ENCODE data around the gene LCN10. TPM values are rescaled to one million over a fixed set of nuclear protein-coding genes. Genes with fewer than 3 reads are reported as not detected.

LCN10 gene
- total RNA-seq, 2 donors from 2014 or later: 0.91 to 1.1 TPM

GRCh38 chr9:136784997-136785361 is 42.2 kb upstream of the LCN10 start:
- DNase-seq: no peak
- H3K9me3 Mint-ChIP-seq: no peaks in the 10 kb centered on the region
- H3K27me3 Mint-ChIP-seq (ENCODE audit: insufficient read depth): peaks cover 4% of the 10 kb centered on the region
- no peak overlapping the region for H3K4me3 Mint-ChIP-seq
- WGBS, 2 experiments (ENCODE audit: insufficient coverage in 1 of 2, insufficient read length in 1 of 2): 86 to 94% methylated on average over 2 to 6 of the region's 6 CpGs
- Histone ChIP-seq H3K27me3 (ENCODE audit: control insufficient read depth, insufficient read depth, low read length, poor library complexity, severe bottlenecking) (no peaks in the 10 kb centered on the region), H3K9me3 (ENCODE audit: control insufficient read depth, low read length) (no peaks in the 10 kb centered on the region), H3K36me3 (ENCODE audit: control insufficient read depth, insufficient read depth, low read length) (no peaks in the 10 kb centered on the region), H3K4me1 (ENCODE audit: control insufficient read depth, insufficient read depth, low read length) (peaks cover 10% of the 10 kb centered on the region), H3K27ac (ENCODE audit: low read depth, low read length) (no peak overlapping the region), H3K9ac (ENCODE audit: extremely low read depth, low read length, poor library complexity, severe bottlenecking) (no peak overlapping the region), H3K4me3 (ENCODE audit: low read length) (no peak overlapping the region)
- H3K36me3 Mint-ChIP-seq (ENCODE audit: low read depth): no peaks in the 10 kb centered on the region
- peaks cover 41% of the 10 kb centered on the region for H3K4me1 Mint-ChIP-seq
- TF ChIP-seq, protein P1, sequence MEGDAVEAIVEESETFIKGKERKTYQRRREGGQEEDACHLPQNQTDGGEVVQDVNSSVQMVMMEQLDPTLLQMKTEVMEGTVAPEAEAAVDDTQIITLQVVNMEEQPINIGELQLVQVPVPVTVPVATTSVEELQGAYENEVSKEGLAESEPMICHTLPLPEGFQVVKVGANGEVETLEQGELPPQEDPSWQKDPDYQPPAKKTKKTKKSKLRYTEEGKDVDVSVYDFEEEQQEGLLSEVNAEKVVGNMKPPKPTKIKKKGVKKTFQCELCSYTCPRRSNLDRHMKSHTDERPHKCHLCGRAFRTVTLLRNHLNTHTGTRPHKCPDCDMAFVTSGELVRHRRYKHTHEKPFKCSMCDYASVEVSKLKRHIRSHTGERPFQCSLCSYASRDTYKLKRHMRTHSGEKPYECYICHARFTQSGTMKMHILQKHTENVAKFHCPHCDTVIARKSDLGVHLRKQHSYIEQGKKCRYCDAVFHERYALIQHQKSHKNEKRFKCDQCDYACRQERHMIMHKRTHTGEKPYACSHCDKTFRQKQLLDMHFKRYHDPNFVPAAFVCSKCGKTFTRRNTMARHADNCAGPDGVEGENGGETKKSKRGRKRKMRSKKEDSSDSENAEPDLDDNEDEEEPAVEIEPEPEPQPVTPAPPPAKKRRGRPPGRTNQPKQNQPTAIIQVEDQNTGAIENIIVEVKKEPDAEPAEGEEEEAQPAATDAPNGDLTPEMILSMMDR (conservative IDR thresholded peaks at IDR 0.05): no peak
- no peak overlapping the region for H3K27ac Mint-ChIP-seq

GRCh38 chr9:136784249-136784996 is 41.7 kb upstream of the LCN10 start:
- H3K4me3 ChIP-seq (ENCODE audit: low read length): no peak overlapping the region
- H3K4me1 Mint-ChIP-seq: peaks cover 42% of the 10 kb centered on the region
- peaks cover 8% of the 10 kb centered on the region for H3K27me3 Mint-ChIP-seq (ENCODE audit: insufficient read depth)
- no peak overlapping the region for H3K9ac ChIP-seq (ENCODE audit: extremely low read depth, low read length, poor library complexity, severe bottlenecking)
- H3K27me3 ChIP-seq (ENCODE audit: control insufficient read depth, insufficient read depth, low read length, poor library complexity, severe bottlenecking): no peaks in the 10 kb centered on the region
- WGBS, 2 experiments (ENCODE audit: insufficient coverage in 1 of 2, insufficient read length in 1 of 2): 66 to 78% methylated on average over 8 to 9 of the region's 9 CpGs
- no peak overlapping the region for H3K27ac ChIP-seq (ENCODE audit: low read depth, low read length)
- no peaks in the 10 kb centered on the region for H3K36me3 ChIP-seq (ENCODE audit: control insufficient read depth, insufficient read depth, low read length)
- no peak overlapping the region for H3K27ac Mint-ChIP-seq
- H3K9me3 Mint-ChIP-seq: no peaks in the 10 kb centered on the region
- H3K36me3 Mint-ChIP-seq (ENCODE audit: low read depth): no peaks in the 10 kb centered on the region
- DNase-seq: no peak
- no peak overlapping the region for H3K4me3 Mint-ChIP-seq
- peaks cover 11% of the 10 kb centered on the region for H3K4me1 ChIP-seq (ENCODE audit: control insufficient read depth, insufficient read depth, low read length)
- H3K9me3 ChIP-seq (ENCODE audit: control insufficient read depth, low read length): no peaks in the 10 kb centered on the region
- TF ChIP-seq, protein P1 (conservative IDR thresholded peaks at IDR 0.05): peak; percentile 67

DNA sequence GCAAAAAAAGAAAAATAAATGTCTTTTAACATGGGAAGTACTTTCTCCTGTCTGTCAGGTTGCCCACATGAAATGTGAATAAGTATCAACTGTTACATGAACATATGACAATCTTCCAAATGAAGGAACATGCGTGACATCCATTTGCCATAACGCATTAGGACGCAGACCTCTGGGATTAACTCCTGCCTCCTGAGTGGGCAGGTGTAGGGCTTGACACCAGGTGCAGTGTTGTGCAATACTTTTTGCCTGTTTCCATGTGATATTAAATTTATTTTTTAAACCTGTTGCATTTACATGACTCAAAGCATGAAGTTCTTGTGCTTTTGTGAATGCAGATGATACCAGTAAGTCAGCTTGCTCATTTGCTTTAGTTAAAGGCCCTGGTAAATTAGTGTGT is 39.7 kb upstream of the LCN10 start:
- H3K27me3 ChIP-seq (ENCODE audit: control insufficient read depth, insufficient read depth, low read length, poor library complexity, severe bottlenecking): peaks cover 9% of the 10 kb centered on the region
- WGBS, 2 experiments (ENCODE audit: insufficient coverage in 1 of 2, insufficient read length in 1 of 2): 93 to 99% methylated on average over 3 of the region's 3 CpGs
- H3K36me3 ChIP-seq (ENCODE audit: control insufficient read depth, insufficient read depth, low read length): no peaks in the 10 kb centered on the region
- H3K4me3 ChIP-seq (ENCODE audit: low read length): no peak overlapping the region
- Mint-ChIP-seq H3K27me3 (ENCODE audit: insufficient read depth) (peaks cover 27% of the 10 kb centered on the region), H3K9me3 (peaks cover 9% of the 10 kb centered on the region), H3K36me3 (ENCODE audit: low read depth) (no peaks in the 10 kb centered on the region), H3K27ac (no peak overlapping the region), H3K4me3 (no peak overlapping the region), H3K4me1 (peaks cover 25% of the 10 kb centered on the region)
- no peak overlapping the region for H3K27ac ChIP-seq (ENCODE audit: low read depth, low read length)
- no peak overlapping the region for H3K9ac ChIP-seq (ENCODE audit: extremely low read depth, low read length, poor library complexity, severe bottlenecking)
- DNase-seq: no peak
- H3K4me1 ChIP-seq (ENCODE audit: control insufficient read depth, insufficient read depth, low read length): peaks cover 8% of the 10 kb centered on the region
- H3K9me3 ChIP-seq (ENCODE audit: control insufficient read depth, low read length): no peaks in the 10 kb centered on the region
- TF ChIP-seq, protein P1 (conservative IDR thresholded peaks at IDR 0.05): no peak
